RPMI8226 (cell line): Measurements from ENCODE around the gene CD2.
A peak's percentile ranks its signal among the peaks of the same experiment; 100 is the strongest.

ENCODE experiments used
- DNase-seq: peaks from one replicate; pipeline ENCODE4 v3.0.0-alpha.2; 2015

CD2 gene

DNA sequence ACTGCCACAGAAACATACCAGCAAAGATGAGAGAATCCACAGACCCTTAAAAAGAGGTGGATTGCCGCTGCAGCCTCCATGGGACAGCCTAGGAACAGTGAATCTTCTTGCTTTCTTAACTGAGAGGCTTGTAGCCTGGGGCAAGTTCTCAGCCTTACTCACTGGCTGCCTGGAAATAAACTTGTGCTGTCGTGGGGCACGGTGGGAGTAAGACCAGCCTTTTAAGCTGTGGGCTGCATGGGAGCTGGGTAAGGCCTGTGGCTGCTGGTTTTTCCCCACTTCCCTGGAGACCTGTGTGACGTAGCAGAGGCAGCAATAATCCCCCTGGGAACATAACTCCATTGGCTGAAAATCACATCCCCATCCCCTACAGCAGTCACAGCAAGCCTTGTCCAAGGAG, 30.8 kb downstream of the CD2 start:
- no peak for DNase-seq

DNA sequence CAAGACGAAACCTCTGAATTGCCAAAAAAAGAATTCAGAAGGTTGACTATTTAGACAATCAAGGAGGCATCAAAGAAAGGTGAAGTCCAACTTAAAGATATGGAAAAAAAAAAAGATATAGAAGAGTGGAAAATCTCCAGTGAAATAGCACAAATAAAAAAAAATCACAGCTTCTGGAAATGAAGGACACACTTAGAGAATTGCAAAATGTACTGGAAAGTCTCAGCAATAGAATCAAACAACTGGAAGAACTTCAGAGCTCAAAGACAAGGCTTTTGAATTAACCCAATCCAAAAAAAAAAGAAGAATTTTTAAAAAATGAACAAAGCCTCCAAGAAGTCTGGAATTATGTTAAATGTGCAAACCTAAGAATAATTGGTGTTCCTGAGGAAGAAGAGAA, 31.8 kb downstream of the CD2 start:
- no peak for DNase-seq

GRCh38 chr1:116791727-116792126, 37.5 kb downstream of the CD2 start:
- no peak for DNase-seq

DNA sequence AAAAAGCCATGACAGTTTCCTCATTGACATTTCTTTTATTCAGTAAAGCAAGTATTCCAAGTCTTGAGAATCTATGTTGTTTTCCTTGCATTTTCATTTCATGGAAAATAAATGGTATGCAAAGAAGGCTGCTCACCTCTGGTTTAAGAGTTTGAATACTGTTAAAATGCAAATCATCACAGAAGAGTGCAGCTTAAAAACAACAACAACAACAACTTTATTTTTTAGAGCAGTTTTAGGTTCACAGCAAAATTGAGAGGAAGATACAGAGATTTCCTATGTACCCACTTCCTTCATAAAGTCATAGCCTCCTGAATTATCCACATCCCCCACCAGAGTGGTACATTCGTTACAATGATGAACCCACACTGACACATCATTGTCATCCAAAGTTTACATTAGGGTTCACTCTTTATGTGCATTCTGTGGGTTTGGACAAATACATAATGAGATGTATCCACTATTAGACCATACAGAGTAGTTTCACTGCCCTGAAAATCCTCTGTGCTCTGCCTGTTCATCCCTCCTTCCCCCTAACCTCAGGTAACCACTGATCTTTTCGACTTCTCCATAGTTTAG, 39.2 kb downstream of the CD2 start:
- no peak for DNase-seq

DNA sequence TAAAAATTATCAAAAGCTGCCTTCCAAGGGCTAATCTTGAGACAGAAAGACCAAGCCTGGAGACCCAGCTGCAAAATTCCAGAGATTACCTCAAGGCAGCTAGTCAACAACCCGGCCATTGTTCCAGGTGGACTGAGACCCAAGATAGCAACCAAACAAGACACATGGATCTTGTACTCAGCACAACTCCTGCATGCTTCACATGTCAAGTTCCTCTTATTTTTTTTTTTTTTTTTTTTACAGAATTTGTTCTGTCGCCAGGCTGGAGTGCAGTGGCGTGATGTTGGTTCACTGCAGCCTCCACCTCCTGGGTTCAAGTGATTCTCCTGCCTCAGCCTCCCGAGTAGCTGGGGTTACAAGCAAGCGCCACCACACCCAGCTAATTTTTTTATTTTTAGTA, 40.1 kb downstream of the CD2 start:
- DNase-seq: no peak

- peak; percentile 19 for DNase-seq
Measured at GRCh38 chr1:116794804-116795481, 40.7 kb downstream of the CD2 start.

GRCh38 chr1:116795482-116795829, 41.2 kb downstream of the CD2 start:
- no peak for DNase-seq

DNA sequence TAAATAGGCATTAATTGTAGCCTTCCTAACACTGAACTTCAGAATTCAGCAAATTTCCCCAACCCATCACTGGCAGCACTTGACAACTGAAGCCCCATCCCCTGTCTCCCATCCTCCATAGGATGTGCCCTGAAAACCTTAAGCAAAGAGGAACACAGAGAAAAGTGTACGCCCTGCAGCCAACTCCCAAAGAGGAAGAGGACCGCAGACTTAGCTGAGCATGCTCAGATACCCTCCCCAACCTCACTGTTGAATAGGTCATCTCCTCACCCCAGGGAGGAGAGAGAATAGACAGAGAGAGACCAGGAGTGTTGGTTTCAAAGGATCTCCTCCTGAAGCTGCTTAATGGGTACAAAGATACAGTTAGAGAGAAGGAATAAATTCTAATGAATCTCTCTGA, 50.5 kb downstream of the CD2 start:
- DNase-seq: no peak

DNA sequence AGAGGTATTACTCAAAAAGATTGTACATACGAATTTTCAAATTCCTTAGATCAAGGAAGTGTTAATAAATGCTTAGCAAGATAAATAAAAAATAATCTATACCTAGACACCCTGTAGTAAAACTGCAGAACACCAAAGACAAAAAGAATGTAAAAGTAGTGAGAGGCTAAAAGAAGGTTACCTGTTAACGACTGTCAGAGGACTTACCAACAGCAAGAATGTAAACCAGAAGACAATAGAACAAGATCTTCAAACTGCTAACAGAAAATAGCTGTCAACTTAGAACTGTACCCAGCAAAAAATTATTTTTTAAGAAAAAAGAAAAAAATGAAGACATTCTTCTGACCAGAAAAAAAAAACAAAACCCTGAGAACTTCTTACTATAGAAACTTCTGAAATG, 51.2 kb downstream of the CD2 start:
- DNase-seq: no peak

GRCh38 chr1:116806245-116806644, 52.0 kb downstream of the CD2 start:
- peak; percentile 3 for DNase-seq

DNA sequence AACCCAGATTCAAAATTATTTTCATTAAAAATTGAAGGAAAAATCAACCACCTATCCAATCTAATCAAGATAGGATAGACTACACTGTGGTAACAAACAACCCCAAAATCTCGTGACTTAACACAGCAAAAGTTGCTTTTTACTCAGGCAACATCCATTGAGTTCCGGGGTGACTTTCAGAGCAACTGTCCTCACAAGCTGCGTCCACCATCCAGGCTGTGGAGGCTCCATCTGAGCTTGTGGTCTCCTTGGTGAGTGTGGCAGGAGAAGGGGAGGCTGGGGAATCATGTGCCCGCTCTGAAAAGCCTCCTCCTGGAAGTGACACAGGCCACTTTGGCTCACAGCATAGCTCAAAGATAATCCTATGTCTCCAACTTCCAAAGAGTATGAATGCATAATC, 52.4 kb downstream of the CD2 start:
- DNase-seq: no peak

DNA sequence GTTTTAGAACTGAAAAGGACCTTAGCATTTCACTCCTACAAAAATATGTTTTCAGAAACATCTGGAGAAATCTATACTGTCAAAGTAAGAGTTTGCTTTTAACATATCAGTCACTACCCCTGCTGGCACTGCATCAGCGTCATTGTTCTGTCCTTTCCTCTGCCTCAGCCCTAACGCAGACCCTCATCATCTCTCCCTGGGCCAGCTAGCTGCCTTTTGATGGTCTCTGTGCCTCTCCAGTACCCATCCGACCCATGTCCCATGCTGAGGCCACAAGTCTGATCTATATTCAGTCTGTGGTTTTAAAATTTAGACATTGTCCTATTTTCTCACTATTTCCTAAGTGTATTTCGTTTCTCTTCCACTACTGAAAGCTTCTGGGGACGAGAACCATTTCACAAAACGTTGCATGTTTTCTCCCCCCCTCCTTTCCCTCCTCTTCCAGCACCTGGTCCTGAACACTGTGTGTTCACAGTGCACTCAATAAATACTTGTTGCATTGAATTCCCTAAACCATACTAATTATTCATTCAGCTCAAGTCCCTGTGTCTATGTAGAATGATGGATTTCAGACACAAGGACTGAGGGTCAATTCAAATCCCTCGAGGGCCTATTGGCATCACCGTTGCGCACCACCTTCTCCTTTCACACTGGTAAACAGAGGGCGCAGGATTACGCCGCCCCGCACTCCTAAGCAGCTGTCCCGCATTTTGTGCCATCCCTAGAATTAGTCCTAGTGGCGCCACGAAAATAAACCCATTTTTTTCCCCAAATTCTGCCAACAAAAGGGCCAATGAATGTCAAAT, 53.4 kb downstream of the CD2 start:
- no peak for DNase-seq

DNA sequence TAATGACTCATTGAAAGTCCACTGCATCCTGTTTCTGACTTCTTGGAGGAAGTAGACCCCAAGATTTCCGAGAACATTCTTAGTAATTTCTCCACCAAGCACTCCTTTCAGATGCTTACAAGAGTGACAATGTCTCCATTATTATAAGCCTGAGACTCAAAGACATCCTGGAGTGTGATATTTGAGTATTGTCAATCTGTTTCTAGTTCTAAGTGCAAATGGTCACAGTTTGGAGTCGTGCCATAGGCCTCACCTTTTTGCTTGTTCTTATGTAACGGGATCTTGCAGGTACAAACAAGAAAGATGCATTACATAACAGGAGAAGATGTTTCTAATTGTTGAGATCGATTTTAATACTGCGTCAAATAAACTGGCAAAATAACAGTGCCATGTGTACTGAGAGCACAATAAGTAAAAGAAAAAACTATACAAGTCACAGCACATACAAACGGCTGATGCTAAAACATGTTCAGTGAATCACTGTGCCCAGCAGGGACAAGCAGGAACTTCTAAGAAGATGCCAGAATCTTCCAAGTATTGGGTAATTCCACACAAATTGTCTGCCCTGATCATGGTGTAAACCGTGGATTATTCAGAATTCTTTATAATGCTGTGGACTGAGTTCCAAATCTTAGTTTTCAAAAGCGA, 54.1 kb downstream of the CD2 start:
- no peak for DNase-seq

DNA sequence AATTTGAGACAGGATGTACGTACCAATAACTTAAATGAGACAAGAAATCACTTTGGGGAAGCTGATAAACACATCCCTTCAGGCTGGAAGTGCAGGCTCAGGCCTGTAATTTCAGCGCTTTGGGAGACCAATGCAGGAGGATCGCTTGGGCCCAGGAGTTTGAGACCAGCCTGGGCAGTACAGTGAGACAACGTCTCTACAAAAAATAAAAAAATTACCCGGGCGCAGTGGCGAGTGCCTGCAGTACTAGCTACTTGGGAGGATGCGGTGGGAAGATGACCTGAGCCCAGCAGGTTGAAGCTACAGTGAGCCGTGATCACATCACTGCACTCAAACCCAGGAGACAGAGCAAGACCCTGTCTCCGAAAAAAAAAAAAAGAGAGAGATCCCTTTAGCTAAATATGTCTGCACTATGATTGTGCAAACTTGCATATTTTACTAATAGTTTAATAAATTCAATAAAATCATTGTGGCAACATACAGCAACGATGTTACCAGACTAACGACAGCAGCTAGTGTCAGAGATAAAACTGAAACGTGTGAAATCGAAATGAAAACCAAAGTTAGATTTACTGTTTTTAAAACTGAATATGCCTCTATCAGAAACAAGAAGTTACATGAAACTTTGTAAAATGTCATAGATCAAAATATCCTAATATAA, 54.7 kb downstream of the CD2 start:
- DNase-seq: no peak

DNA sequence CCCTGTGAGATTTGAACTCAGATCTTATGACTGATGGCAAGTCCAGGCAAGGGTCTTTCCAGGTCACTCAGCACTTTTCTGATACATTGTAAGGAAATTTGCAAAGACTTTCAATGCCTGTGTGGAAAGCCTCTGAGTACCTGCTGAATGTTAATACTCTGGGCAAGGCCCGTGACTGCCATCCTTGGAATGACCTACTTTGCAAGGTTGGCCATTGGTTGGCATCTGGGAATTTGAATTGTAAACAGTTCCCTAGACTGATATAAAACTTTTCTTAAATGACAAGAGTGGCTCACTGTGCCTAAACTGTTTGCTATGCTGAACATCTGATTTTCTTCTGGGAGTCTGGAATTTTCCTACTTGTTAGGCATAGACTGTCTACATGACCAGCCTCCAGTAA, 57.1 kb downstream of the CD2 start:
- no peak for DNase-seq

DNA sequence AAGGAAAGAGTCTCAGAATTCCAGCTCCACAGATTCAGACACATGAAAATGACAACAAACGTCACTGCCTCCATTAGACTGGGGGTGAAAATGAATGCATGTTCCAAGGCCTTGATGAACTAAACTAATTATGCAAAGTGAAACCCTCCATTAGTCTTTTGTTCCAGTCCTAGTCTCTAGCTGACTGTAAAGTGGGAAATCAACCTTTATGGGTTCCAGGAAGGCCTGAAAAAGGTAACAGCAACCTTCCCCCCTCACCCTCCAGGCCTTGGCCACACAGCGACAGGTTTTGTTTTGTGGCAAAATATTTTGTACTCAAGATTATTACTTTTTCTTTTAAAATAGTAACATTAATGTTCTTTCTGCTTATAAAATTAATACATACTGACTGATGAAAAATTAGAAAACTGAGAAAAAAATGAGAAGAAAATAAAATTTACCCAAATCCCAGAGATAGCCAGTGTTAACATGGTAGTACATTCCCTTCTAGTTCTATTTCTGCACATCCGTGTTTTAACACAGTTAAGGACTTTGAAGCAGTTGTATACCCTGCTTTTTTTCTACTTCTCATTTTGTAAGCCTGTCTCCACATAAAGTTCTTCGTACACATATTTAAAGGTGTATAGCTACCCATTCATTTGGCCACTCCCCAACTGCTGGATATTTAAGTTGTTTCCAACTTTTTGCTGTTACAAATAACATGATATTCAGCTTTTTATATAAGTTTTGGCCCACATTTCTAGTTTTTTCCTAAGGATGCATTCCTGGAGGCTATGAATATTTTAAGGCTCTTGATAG, 60.9 kb downstream of the CD2 start:
- no peak for DNase-seq

DNA sequence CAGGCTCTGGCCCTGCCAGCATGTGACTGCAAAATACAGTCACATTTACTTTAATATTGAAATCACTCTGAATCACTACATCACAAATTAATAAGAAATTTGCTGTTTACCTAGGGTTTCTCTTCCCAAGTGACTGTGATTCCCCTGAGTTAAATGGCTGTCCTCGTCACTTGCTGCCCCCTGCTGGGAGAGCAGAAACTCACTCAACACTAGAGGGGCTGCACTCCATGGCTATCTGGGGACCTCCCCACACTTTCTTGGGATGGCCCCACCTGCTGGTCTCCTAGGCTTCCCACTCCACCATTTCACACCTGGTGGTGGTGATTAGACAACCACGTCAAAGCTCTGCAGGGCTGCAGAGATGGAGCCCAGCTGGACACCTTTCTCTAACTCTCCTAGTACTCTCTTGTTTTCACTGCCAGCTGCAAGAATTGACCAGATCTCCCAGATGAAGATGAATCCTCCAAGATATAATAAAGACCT, 63.4 kb downstream of the CD2 start:
- peak; percentile 21 for DNase-seq
